ENCODE measurements around the gene PARD3B.

The PARD3B gene

DNA sequence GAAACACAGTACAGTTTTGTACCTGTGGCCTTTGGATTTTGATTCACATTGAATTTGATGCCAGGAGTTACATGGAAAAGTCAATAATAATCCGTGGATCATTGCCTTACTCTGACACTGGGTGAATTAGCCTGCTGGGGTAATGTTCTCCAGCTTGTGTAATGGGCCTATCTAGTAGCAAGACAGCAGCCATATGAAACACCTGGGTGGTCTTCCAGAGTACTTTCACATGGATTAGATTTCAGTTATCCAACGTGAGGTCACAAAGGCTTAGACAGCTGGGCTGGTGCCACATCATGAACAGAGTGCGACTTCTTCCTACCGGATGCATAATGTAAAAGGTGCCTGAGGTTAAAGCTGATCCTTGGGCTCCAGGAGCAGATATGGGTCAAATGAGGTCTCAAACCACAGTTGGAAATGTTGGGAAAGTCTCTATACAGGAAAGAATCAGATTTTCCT, 486.8 kb downstream of the PARD3B start:
- Mint-ChIP-seq H3K27ac (no peak overlapping the region), H3K36me3 (ENCODE audit: low read depth) (peaks cover 4% of the 10 kb centered on the region), H3K9me3 (peaks cover 3% of the 10 kb centered on the region), H3K4me1 (peaks cover 5% of the 10 kb centered on the region), H3K4me3 (no peak overlapping the region), H3K27me3 (ENCODE audit: low read depth) (no peaks in the 10 kb centered on the region)
- TF ChIP-seq, protein P1, sequence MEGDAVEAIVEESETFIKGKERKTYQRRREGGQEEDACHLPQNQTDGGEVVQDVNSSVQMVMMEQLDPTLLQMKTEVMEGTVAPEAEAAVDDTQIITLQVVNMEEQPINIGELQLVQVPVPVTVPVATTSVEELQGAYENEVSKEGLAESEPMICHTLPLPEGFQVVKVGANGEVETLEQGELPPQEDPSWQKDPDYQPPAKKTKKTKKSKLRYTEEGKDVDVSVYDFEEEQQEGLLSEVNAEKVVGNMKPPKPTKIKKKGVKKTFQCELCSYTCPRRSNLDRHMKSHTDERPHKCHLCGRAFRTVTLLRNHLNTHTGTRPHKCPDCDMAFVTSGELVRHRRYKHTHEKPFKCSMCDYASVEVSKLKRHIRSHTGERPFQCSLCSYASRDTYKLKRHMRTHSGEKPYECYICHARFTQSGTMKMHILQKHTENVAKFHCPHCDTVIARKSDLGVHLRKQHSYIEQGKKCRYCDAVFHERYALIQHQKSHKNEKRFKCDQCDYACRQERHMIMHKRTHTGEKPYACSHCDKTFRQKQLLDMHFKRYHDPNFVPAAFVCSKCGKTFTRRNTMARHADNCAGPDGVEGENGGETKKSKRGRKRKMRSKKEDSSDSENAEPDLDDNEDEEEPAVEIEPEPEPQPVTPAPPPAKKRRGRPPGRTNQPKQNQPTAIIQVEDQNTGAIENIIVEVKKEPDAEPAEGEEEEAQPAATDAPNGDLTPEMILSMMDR (IDR thresholded peaks at IDR 0.05; ENCODE audit: unreplicated experiment in 3 of 3) = no peak

DNA sequence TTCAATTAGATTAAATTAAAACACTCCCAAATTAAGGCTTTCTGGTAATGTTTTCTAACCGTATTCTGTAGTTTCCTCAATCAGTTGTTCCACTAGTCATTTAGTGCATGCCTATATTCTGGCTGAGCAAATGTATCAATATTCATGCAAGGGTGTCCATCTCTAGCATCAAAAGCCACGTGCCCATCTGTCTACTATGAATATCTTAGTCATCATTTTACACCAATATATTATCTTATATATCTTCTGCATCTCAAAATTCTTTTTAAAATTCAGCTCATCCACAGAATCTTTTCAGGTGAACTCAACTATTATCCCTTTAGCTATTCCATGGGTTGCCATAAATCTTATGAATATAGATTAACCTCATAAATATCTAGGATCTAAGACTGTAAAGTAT, 488.2 kb downstream of the PARD3B start:
- peaks cover 5% of the 10 kb centered on the region for H3K4me1 Mint-ChIP-seq
- TF ChIP-seq, protein P1 (IDR thresholded peaks at IDR 0.05; ENCODE audit: unreplicated experiment in 3 of 3) = no peak
- no peaks in the 10 kb centered on the region for H3K27me3 Mint-ChIP-seq (ENCODE audit: low read depth)
- H3K4me3 Mint-ChIP-seq = no peak overlapping the region
- peaks cover 4% of the 10 kb centered on the region for H3K36me3 Mint-ChIP-seq (ENCODE audit: low read depth)
- H3K27ac Mint-ChIP-seq = no peak overlapping the region
- peaks cover 3% of the 10 kb centered on the region for H3K9me3 Mint-ChIP-seq

DNA sequence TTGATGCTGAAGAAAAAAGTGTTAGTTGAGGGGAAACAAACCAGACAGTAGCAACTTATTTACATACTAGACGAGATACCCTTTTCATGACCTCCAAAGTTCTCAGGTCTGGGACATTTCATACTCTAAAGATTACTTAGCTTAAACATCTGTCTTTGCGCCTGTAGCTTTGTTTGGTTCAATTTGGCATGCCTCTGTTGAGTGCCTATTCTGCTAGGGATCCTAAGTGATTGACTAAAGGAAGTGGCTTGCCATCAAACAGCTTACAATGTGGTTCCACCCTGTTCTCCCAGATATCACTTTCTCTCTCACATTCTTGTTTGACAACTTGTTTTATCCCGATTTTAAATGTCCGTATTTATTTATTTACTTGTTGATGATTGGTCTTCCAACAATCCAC, 488.8 kb downstream of the PARD3B start:
- H3K27me3 Mint-ChIP-seq (ENCODE audit: low read depth) = no peaks in the 10 kb centered on the region
- H3K9me3 Mint-ChIP-seq = peaks cover 3% of the 10 kb centered on the region
- H3K4me3 Mint-ChIP-seq = no peak overlapping the region
- H3K4me1 Mint-ChIP-seq = peaks cover 5% of the 10 kb centered on the region
- TF ChIP-seq, protein P1 (IDR thresholded peaks at IDR 0.05; ENCODE audit: unreplicated experiment in 3 of 3) = no peak
- no peak overlapping the region for H3K27ac Mint-ChIP-seq
- peaks cover 4% of the 10 kb centered on the region for H3K36me3 Mint-ChIP-seq (ENCODE audit: low read depth)

DNA sequence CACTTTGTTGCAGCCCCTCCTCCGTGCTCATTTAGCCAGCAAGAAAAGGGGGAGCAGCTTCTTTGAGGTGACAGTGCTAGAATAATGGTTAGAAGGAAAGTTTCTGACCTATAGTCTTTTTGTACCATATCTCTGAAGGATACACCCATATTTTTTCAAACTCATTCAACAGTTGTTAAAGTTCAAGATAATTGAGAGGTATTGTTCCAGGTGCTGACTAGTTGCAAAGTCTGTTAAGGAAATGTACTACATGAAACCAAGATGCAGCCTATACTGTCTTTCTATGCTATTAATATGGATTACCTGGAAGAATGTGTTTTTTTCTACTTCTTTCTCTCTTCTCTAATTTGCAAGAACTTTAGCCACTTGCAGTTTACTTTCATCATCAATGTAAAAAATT, 495.0 kb downstream of the PARD3B start:
- Mint-ChIP-seq H3K36me3 (ENCODE audit: low read depth) (no peaks in the 10 kb centered on the region), H3K4me3 (no peak overlapping the region), H3K4me1 (peaks cover 19% of the 10 kb centered on the region), H3K9me3 (no peaks in the 10 kb centered on the region), H3K27me3 (ENCODE audit: low read depth) (no peaks in the 10 kb centered on the region), H3K27ac (peak overlapping the region in 2 of 3 experiments; percentile 66 to 89)
- TF ChIP-seq, protein P1 (IDR thresholded peaks at IDR 0.05; ENCODE audit: unreplicated experiment in 3 of 3) = no peak

DNA sequence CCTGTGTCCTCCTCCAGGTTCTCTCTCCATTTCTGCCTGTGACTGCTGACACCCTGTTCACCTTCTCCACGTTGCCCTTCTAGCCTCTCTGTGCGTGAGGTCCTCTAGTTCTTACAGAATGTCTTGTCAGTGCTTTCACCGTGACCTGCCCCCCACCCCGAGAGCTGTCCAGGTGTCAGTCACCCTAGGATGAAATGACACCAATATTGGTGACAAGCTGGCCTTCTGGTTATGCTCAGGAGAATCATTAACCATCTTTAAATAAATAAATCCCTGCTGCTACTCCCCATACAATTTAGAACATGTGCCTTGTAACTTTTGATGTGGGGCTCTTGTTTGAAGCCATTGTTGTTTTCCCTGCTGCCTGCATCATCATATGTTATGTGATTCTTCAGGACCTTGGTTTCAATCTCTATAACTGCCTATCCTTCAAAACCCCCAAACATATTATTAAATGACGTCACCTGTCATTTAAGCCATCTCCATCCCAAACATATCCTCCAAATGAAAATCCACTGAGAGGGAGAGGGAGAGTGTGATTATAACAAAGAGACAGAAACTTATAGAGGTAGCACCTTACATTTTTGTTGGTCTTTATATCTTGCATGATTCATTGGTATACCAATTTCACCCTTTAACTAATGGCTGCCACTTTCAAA, 496.3 kb downstream of the PARD3B start:
- no peaks in the 10 kb centered on the region for H3K9me3 Mint-ChIP-seq
- H3K27ac Mint-ChIP-seq = peak overlapping the region; percentile 37 to 89 (median 66)
- peaks cover 19% of the 10 kb centered on the region for H3K4me1 Mint-ChIP-seq
- TF ChIP-seq, protein P1 (IDR thresholded peaks at IDR 0.05; ENCODE audit: unreplicated experiment in 3 of 3) = no peak
- H3K36me3 Mint-ChIP-seq (ENCODE audit: low read depth) = peaks cover 3% of the 10 kb centered on the region
- no peak overlapping the region for H3K4me3 Mint-ChIP-seq
- H3K27me3 Mint-ChIP-seq (ENCODE audit: low read depth) = no peaks in the 10 kb centered on the region

DNA sequence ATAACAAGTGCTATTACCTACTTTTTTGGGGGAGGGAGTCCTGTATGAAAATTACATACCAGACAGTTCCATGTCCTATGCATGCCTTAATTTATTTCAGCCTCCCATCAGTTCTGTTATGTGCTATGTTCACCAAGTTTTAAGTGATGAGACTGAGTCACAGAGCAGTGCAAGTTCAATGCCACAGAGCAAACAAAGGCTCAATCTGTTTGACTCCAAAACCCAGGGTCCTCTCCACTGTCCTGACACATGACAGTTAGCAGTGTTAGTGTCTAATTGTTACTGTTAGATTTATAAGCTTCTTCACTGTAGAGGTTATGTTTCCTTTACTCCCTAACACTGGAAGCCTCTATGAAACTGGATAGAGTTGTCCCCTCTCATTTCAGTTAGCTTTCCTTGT, 498.0 kb downstream of the PARD3B start:
- H3K4me3 Mint-ChIP-seq = no peak overlapping the region
- H3K27ac Mint-ChIP-seq = no peak overlapping the region
- H3K4me1 Mint-ChIP-seq = peaks cover 27% of the 10 kb centered on the region
- H3K9me3 Mint-ChIP-seq = no peaks in the 10 kb centered on the region
- no peaks in the 10 kb centered on the region for H3K27me3 Mint-ChIP-seq (ENCODE audit: low read depth)
- TF ChIP-seq, protein P1 (IDR thresholded peaks at IDR 0.05; ENCODE audit: unreplicated experiment in 3 of 3) = no peak
- H3K36me3 Mint-ChIP-seq (ENCODE audit: low read depth) = peaks cover 3% of the 10 kb centered on the region

Measured in nephron (organoid).